Limb (tissue), 2 donors: Measurements from ENCODE around the gene C18orf63.

Experiments
- DNase-seq, 2 donors: peaks; one replicate each; pipeline ENCODE4 v3.0.0-alpha.2; 2016; ENCODE audit errors: extremely low spot score in 2 of 2

Gene C18orf63

DNA sequence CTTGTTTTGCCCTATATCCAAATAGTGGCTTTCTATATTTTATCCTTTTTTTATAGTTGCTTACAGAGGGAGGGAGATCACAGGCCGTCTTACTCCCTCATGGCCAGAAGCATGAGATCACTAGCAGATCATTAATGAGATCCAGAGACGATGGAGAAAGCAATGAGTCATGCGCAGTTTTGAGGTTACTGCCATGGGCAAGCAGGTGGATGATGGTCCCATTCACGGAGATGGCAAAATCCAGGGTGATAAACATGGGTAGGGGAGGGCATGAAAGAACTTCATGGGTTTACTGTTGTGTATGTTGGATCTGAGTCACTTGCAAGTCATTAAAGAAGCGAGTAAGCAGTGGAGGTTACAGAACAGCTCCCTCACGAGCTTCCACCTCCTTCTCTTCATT, 60.4 kb downstream of the C18orf63 start:
- no peak for DNase-seq

DNA sequence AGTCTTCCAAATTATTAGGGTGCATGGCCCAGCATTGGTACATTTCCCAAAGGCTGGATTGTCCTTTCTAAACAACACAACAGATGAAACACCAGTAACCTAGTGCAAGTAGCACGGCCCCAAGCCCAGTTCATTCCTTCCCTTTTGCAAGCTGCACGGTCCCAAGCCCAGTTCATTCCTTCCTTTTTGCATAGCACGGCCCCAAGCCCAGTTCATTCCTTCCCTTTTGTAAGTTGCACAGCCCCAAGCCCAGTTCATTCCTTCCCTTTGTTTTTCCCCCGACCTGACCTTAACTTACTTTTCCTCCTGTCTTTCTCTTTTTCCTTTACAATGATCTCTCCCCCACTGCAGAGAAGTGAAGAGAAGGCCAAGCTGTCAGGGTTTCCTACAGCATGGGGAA, 60.9 kb downstream of the C18orf63 start:
- no peak for DNase-seq

DNA sequence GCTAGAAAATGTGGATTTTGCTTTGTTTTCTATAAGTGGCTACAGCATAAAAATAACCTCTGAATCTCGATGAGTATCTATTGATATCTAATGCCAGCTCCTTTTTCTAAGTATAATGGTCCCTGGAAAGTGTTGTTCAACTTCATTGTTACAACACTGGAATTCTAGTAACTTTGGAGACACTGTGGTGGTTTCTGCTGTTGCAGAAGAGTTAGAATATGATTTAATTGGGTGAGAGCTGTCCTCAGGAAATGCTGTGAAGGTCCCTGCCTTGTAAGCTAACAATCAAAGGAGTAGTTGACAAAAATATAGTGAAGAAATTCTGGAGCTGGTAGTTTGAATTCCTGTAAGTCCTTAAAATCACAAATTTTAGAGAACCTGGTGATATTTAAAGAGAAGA, 62.1 kb downstream of the C18orf63 start:
- DNase-seq, result no peak

DNA sequence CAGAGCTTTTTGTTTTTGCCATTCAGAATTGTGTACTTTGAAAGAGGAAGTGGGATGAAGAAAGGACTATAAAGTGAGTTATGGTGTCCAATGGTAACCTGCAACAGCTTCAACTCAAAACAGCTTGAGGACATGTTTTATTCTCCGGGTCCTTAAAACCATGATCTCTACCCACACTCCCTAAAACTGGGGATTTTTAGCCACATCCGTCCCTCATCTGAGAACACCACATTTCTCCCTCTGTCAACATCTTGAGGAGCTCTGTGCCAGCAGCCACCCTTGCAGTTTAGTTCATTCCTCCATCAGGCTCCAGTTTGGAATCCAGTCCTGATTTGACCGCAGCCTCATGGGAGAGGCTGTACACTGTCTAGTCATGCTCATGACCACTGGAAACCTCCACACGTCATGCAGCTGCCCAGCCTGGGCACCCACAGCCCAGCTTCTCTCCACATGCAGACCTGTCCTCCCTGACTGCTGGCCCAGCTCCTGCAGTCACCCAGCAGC, 62.6 kb downstream of the C18orf63 start:
- DNase-seq, result no peak

DNA sequence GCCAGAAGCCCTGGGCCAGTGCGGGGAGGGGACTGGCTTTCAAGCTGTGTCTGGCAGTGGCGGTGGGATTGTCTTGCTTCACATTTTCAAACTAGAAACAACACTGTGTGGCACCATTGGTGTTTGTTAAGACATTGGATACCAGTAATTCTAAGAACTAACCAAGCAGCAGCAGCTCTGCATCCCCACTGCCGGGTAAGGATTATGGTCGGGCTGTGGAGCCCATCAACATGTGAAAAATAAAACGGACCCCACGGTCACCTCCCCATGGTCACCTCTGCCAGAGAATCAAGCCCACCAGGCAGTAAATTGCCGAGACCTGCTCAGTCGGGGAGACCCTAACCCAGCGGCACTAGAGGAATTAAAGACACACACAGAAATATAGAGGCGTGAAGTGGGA, 65.3 kb downstream of the C18orf63 start:
- DNase-seq, result no peak

DNA sequence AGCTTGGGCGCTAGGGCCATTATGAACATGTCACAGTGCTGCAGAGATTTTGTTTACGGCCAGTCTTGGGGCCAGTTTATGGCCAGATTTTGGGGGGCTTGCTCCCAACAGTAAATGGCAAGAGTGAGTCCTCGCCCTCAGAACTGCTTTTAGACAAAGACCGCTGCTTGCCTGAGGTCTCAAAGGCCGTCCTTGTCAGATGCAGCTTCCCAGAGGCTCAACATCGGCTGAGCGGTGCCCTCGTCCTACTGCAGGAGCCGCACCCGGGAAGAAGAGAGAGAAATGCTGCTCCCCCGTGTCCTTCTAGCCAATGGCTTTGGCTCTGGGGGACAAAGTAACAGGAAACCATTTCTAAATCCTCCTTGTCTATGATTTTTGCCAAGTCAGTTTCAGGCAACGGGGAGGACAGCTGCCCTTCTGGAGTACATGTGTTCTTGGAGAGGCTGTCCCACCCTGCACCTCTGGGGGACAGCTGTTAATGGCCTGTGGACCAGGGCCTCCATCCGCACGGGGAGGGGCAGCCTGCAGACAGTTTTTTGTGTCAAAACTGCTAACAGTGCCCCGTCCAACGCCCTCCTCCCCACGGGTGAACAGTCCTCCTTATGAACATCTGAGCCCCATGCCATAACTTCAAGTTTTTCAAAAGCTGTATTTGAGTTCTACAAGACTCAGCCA, 66.1 kb downstream of the C18orf63 start:
- DNase-seq, result no peak

DNA sequence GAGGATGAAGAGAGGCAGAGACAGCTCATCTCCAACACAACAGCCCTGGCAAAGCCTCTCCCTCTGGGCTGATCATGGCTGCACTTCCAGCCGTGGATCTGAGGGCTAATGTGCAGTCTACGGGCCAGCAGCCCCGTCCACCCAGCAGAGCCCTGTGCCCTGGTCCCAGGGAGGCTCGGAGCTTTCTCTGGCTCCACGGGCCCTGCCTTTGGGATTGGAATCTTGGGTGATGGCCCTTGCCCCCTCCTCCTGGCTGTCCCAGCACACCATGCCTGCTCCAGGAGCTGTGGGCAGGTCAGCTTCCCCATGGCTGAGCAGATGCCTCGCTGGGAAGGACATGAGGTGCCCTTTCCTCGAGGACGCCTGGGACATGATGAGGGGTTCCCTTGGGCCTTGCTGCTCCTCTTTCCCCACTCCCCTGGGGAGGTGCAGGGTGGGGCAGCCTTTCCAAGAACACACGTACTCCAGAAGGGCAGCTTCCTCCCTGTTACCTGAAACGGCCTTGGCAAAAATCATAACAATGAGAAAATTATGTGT, 66.9 kb downstream of the C18orf63 start:
- DNase-seq, result no peak

DNA sequence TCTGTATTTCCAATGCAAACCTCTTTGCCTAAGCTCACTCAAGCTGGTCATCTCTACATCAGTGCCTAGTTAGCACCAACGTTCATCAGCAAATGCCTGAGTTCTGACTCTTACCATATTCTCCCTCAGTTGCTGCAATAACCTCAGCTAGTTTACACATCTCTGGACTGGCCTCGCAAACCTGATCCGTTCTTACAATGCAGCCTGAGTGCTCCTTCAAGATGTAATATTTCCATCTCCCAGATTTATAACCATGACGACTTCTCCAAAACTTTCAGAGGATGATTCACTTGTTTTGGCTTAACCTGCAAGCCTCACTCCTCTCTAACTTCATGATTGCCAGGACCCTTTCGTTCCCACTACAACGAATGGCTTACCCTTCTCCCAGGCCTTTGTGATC, 71.7 kb downstream of the C18orf63 start:
- DNase-seq, result no peak

DNA sequence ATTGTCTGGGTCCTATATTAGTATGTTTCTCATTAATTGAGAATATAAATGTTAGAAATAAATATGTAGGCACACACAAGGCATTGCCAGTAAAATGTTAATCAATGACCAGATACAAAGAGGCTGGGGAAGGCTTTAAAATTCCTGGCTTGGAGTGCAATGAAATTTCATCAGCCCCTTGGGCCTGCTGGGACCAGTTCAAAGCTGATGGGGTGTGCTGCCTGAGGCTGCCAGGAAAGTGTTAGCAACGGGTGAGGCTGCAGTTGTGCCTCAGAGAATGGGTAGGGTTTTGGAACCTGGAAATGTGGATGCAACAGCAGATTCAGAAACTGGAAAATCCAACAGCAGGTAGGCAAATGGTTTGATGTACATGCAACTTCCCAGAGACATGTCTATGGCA, 72.6 kb downstream of the C18orf63 start:
- DNase-seq, result no peak

DNA sequence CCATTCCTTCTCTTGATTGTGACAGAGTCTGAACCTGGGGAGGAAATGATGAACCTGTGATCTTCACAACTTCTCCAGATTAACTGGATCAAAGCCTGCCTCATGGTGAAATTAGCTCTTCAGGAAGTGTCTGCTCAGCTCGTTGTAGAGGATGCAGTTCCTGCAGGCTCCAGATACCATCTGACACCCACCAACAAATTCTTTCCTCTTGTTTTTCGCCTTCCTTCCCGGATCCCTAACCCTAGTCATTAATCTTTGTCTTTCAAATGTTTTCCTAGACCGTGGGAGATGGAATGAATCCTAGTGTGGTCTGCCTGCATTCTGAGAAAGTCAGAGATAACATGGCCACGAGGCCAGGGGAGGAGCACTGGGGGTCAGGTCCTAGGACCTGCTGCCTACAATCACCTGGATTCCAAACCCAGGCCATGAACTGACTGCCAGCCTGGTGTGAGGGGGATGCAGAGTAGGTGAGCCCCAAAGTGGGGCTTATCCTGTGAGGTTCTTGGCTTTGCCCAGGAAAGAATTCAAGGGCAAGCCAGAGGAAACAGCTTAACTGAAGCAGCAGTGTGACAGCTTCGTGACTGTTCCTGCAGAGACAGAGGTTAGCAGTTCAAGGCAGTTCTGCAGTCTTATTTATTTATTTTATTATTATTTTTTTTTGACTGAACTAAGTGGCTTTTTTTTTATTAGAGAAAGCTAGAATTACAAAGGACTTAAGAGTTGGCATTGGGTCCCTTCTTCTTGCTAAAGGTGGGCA, 73.7 kb downstream of the C18orf63 start:
- no peak for DNase-seq

DNA sequence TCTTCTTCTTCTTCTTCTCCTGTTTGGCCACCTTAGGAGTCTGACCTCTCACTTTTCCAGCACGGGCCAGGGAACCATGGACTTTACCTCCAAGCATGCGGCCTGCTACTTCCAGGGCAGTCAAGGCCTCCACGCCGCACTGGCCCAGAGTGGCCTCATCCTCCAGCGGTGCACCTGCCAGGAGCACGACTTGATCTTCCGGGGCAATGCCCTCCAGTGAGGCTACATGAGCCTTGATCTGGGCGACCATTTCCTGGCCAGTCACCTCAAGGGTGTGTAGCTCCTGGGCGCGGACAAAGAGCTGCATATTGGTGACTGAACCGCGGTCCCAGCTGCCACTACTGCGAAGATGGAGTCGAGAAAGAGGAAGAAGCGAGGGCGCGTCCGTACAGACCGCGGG, 74.4 kb downstream of the C18orf63 start:
- no peak for DNase-seq

DNA sequence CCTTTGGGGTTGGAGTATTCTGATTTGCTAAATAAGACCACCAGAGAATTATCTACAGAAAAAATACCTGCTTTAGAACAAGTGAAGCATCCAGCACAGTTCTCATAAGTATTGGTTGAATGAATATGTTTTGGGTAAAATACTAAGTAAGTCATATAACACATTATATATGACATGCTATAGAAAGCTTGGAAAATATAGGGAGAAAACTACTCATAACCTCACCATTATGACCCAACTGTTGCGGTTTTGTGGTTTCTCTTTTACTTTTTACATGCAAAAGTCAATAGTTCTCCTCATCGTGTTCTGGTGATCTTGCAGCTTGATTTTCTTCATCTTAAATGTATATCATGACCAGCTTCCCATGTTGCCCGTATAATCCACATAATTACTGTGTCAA, 75.3 kb downstream of the C18orf63 start:
- DNase-seq, result no peak

DNA sequence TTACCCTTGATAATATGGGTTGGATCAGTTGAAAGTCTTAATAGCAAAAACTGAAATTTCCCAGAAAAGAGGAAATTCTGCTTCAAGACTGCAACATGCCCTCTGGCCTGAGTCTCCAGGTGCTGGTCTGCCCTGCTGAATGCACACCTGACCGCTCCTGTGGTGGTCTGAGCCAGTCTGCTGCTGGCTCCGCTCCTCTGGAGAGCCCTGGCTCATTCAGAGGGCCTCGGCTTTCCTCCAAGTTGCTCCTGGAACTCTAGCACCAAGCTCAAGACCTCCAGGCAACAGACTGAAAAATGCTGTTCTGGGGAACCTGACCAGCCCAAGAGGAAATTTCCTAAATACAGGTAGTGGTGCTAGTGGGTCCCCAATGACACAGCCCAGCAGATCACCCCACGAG, 76.7 kb downstream of the C18orf63 start:
- DNase-seq, result no peak

DNA sequence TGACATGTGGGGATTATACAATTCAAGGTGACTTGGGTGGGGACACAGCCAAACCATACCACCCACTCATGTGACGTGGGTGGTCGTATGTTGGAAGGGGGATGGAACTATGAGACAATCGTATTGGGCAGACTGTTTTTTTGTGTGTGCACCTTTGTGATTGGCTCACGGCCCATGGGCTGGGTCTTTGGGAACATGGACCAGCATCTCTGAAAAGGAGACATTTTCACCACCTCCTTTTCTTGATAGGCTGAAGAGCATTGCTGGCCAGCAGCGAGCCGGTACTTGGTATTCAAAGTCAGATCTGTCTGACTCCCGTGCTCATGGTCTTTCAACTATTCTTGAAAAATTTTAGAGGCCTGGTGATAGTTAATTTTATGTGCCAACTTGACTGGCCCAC, 79.4 kb downstream of the C18orf63 start:
- no peak for DNase-seq

DNA sequence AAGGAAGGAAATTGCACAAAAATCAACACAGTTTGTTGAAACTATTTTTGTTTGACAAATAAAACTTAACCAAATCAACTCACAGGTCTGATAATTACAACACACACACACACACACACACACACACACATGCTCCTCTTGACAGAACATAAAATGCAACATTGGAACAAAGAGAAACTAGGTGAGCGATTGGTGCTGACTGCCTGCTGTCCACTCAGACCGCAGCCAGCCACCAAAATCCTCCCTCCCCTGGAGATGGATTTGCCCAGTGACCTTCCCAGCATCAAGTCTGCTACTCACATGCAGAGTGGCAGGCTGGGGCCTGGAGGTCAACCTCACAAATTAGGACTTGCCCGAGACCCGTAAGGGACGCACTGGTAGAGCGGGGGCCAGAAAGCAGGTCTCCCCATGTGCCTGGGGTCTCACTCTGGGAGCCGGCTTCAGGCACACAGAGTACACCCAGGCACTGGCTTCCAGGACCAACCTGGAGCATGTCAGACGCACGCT, 80.1 kb downstream of the C18orf63 start:
- no peak for DNase-seq

DNA sequence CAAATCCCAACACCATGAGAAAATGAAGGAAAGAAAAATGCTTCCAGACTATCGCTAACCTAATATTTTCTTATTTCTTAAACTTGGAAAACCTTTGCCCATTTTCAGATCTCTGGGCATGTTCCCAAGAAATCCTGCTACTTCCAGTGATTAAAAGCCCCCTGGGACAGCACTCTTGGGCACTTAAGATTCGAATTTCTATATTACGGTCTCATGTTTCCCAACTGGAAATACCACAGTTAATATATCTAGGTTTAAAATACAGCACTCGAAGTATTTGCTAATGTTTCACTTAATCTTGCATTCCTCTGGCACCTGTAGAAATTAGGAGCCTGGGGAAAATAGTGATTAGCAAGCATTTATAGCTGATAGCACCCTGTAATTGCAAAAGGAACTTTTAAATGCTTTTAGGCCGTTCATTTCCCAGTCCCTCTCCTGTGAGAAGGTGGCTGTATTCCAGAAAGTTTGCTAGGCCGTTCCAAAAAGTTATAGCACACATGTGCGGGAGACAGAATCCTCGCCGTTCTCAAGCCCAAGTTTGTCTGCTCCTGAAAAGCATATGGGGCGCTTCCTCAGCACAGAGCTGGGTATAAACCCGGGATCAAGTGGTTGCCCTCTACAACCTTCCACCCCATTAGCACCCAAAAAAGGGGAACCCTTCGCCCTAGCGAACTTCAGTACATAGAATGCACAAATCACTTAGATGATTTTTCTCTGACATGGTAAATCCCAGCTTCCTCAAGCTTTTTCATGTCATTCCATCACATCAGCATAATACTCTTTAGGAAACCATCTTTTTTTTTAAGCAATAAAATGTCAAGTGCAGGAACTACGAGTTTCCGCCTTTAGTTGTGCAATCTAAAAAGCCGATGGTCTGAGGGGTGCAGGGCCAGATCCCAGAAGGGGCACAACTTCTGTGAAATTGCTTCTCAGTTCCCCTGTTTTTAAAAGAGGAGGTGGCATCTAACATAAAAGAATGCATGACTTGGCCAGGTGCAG, 80.8 kb downstream of the C18orf63 start:
- peak in 1 of 2 donors; percentile 82 for DNase-seq

DNA sequence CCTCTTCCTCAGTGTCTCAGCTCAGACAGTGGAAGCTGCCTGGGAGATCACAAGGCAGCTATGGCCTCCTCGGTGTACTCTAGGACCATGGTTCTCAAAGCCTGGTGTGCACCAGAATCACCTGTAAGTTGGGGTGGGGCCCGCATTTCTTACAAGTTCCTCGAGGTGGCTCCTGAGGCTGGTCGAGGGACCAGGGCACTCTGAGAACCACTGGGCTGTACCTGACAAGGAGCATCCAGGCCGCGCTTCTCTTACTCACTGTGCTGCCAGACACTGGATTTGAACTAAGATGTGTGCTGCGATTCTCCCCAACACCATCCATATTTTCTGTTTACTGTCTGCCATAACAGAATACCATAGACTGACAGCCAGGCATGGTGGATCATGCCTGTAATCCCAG, 81.9 kb downstream of the C18orf63 start:
- no peak for DNase-seq

DNA sequence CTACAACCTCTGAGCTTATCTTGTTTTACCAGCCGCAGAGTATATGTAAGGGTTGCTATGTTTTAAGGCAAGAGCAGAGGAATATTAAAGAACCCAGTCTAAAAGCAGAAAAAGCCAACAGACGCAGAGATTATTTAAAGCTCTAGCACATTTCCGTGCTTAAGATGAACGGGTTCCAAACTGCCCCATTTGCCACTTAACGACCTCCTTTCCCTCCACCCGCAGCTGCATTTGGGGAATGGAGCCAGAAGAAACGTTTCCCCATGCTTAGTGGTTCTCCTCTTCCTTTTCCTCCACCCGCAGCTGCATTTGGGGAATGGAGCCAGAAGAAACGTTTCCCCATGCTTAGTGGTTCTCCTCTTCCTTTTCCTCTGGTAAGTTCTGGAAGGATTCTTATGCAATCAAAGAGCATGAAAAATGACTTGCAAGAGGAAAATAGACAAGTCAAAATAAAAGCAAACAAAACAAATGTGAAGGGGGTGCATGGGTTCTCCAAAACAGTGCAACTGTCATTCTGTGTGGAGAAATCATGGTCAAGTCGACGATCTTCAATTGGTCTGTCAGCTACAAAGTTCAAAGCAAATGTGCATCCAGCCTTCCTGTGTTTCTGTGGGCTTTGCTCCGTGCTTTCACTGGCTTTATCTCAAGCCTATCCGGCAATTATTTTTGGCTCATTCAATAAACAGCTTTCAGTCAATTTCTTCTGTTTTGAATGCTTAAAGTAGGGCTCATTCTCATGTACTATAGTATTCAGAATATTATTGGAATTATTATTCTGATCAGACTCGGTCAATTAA, 83.7 kb downstream of the C18orf63 start:
- DNase-seq, result no peak

DNA sequence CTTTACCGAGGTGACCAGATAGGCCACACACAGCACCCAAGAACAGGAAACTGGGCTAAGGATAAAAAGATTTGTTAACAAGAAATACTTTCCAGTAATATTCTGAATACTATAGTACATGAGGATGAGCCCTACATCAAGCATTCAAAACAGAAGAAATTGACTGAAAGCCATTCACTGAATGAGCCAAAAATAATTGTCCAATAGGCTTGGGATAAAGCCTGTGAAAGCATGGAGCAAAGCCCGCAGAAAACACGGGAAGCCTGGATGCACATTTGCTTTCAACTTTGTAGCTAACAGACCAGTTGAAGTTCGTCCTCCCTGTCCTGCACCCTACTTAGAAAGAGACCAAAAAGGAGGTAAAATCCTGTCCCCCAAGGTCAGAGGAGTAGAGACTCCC, 85.2 kb downstream of the C18orf63 start:
- DNase-seq, result no peak

DNA sequence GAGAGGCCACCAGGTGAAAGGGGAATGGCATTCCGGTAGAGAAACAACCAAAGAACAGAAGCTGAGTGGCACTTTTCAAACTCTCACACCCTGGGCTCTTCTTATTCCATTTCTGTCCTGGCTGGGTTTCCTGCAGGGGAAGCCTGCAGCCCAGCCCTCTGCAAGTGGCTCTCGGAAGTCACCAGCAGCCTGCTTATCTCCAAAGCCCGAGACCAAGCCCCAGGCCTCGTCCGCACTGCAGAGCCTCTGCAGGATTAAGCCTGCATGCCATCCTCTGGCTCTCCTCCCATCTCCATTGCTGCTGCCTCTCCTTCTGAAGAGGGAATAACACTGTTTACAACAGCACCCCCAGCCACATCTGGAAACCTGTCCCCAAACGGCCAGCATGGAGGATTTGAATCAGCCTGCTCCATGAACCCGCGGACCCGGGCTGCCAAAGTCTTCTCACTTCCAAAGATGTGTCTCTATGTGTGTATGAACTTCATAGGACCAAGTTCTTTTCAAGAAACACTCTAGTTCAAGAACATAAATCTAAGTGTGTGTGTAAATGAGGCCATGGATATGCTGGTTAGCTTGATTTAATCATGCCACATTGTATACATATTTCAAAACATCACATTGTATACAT, 87.3 kb downstream of the C18orf63 start:
- DNase-seq, result no peak
